ENCODE data around the gene COL6A3.

DNA sequence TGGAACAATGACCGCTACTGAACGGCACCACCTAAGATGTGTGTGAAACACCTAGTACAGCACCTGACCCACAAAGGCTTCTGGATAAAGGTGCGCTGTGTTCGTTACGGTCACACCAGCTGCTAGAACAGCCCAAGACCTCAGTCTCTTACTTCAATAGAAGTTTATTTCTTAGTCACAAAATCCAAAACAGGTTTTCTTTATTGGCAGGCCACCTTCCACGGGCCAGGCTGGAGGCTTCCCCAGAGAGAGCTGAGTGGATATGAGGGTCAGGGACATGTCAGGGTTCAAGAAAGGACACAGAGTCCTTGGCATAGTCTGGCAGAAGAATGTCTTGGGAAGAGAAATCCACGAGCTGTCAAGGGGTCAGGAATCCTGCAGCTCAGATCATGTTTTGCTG lies 92.2 kb downstream of the COL6A3 start:
- TF ChIP-seq ZNF274 (IDR thresholded peaks at IDR 0.05; ENCODE audit: low read depth, low read length) (no peak), YY1 (IDR thresholded peaks at IDR 0.05; ENCODE audit: insufficient read depth, insufficient read length) (no peak), SUZ12 (IDR thresholded peaks at IDR 0.05; ENCODE audit: extremely low read depth, insufficient read depth, insufficient read length) (no peak)
